Caco-2 (cell line): ENCODE measurements around the gene ZBTB47. TPM values are rescaled to one million over a fixed set of nuclear protein-coding genes. Genes with fewer than 3 reads are reported as not detected.

ENCODE experiments used
- BruUV-seq: library from RNA; stranded (reverse); fragments of 400-500 nt; replicated peaks from 2 replicates; lab custom pipeline; 2021; lab: Mats Ljungman, UMichigan
- CTCF ChIA-PET: fragments of 300-600 bp; sonication (Branson Sonifier 250); formaldehyde crosslinking; loops from one replicate; lab custom pipeline; 2022; ENCODE audit warnings: antibody characterized with exemption; lab: Charles Lee
- POLR2A ChIA-PET: fragments of 300-600 bp; sonication (Branson Sonifier 250); formaldehyde crosslinking; loops from one replicate; lab custom pipeline; 2022; ENCODE audit warnings: antibody characterized with exemption; lab: Charles Lee
- DNase-seq, 2 experiments: peaks; one replicate each; pipeline versions ENCODE4 v3.0.0 to v3.0.0-alpha.2; 2020 to 2022
- H3K27me3 ChIP-seq: replicated peaks from 2 replicates; pipeline ENCODE4 v1.6.0; 2011; ENCODE audit warnings: low read length; ENCODE audit not compliant: control insufficient read depth, insufficient read depth
- H3K36me3 ChIP-seq: 2 replicates; pipeline ENCODE4 v1.5.1; 2011; ENCODE audit warnings: low read length; ENCODE audit not compliant: control insufficient read depth, insufficient read depth
- H3K4me1 ChIP-seq: fragments of 250-450 bp; sonication (Bioruptor Pico); 2 replicates; pipeline ENCODE4 v1.5.1; 2020; ENCODE audit warnings: mild to moderate bottlenecking
- H3K4me3 ChIP-seq: 2 replicates; pipeline ENCODE4 v1.5.1; 2011; ENCODE audit warnings: low read depth, mild to moderate bottlenecking, control low read depth, low read length
- H3K9me3 ChIP-seq: fragments of 250-450 bp; sonication (Bioruptor Pico); 2 replicates; pipeline ENCODE4 v1.5.1; 2020; ENCODE audit warnings: mild to moderate bottlenecking, moderate library complexity
- H3K27ac Mint-ChIP-seq: one replicate; pipeline ENCODE4 v1.8.0; 2022; ENCODE audit warnings: mixed read lengths; ENCODE audit not compliant: unreplicated experiment
- H3K27me3 Mint-ChIP-seq: one replicate; pipeline ENCODE4 v1.8.0; 2022; ENCODE audit warnings: mixed read lengths; ENCODE audit not compliant: insufficient read depth, unreplicated experiment
- H3K36me3 Mint-ChIP-seq: one replicate; pipeline ENCODE4 v1.8.0; 2022; ENCODE audit warnings: mild to moderate bottlenecking, mixed read lengths; ENCODE audit not compliant: insufficient read depth, unreplicated experiment
- H3K4me1 Mint-ChIP-seq: one replicate; pipeline ENCODE4 v1.8.0; 2022; ENCODE audit warnings: low read depth, mixed read lengths; ENCODE audit not compliant: unreplicated experiment
- H3K4me3 Mint-ChIP-seq: one replicate; pipeline ENCODE4 v1.8.0; 2022; ENCODE audit warnings: mild to moderate bottlenecking, moderate library complexity, mixed read lengths; ENCODE audit not compliant: unreplicated experiment
- H3K9me3 Mint-ChIP-seq: one replicate; pipeline ENCODE4 v1.8.0; 2022; ENCODE audit warnings: mixed read lengths; ENCODE audit not compliant: unreplicated experiment
- CTCF ChIP-seq, 2 experiments: fragments of 200-600 bp in 1 of 2; IDR thresholded peaks; 1 replicate in 1 of 2; 2 replicates in 1 of 2; pipeline versions ENCODE4 v1.5.1 to v1.8.0; 2011 to 2022; ENCODE audit warnings: antibody characterized with exemption in 1 of 2, control low read depth in 1 of 2, inconsistent platforms in 1 of 2, low read depth in 1 of 2, low read length in 1 of 2, mild to moderate bottlenecking in 1 of 2, moderate library complexity in 1 of 2; ENCODE audit not compliant: insufficient read depth in 1 of 2, severe bottlenecking in 1 of 2, unreplicated experiment in 1 of 2
- intact Hi-C: fragments of 100-400 bp; cut with micrococcal nuclease; formaldehyde crosslinking; loops from one replicate; pipeline ENCODE4 v1.10.0; 2022; ENCODE audit not compliant: unreplicated experiment
- total RNA-seq: library from RNA; stranded (reverse); gene quantifications from 2 replicates; pipeline ENCODE4 v1.2.3, GENCODE V29; 2022

The ZBTB47 gene
- total RNA-seq, 1 experiment from 2014 or later, result 4.8 TPM

- H3K4me3 ChIP-seq, result no peak overlapping the region
- no peaks in the 10 kb centered on the region for H3K9me3 ChIP-seq
- H3K36me3 ChIP-seq, result no peaks in the 10 kb centered on the region
- no peaks in the 10 kb centered on the region for H3K27me3 ChIP-seq
- intact Hi-C loops, result loop anchor here (2.0 kb wide), 1 partner anchor 41 kb away; no protein-coding TSS in a partner anchor
- CTCF ChIA-PET, result no interaction called here
- BruUV-seq, result no TSS peak
- no peak for DNase-seq
- peaks cover 5% of the 10 kb centered on the region for H3K4me1 Mint-ChIP-seq
- TF ChIP-seq CTCF (IDR thresholded peaks at IDR 0.05; ENCODE audit: insufficient read depth in 1 of 2, low read depth in 1 of 2, low read length in 1 of 2, severe bottlenecking in 1 of 2, unreplicated experiment in 1 of 2), result peak; percentile 27 to 30
- no peak overlapping the region for H3K4me3 Mint-ChIP-seq
- 0 out of 2 replicates have a peak, but pooled peaks cover 4% of the 10 kb centered on the region for H3K4me1 ChIP-seq
- H3K36me3 Mint-ChIP-seq, result peaks cover 53% of the 10 kb centered on the region
- H3K27ac Mint-ChIP-seq, result no peak overlapping the region
- POLR2A ChIA-PET, result interaction anchor here (0.8 to 1.6 kb wide), 2 partner anchors 23 to 32 kb away, joined by 4 to 5 read pairs; partner anchors contain the start of genes SEC22C and SS18L2
- H3K9me3 Mint-ChIP-seq, result no peaks in the 10 kb centered on the region
- no peaks in the 10 kb centered on the region for H3K27me3 Mint-ChIP-seq
Measured at GRCh38 chr3:42613462-42613861, 40.0 kb upstream of the ZBTB47 start.

GRCh38 chr3:42631620-42632019 is 21.9 kb upstream of the ZBTB47 start:
- intact Hi-C loops, result no loop called here
- Mint-ChIP-seq H3K9me3 (no peaks in the 10 kb centered on the region), H3K27ac (no peak overlapping the region), H3K27me3 (no peaks in the 10 kb centered on the region), H3K4me1 (peaks cover 8% of the 10 kb centered on the region), H3K36me3 (peaks cover 43% of the 10 kb centered on the region), H3K4me3 (no peak overlapping the region)
- no peak for DNase-seq
- no peak overlapping the region for H3K4me3 ChIP-seq
- ChIA-PET CTCF (no interaction called here), POLR2A (no interaction called here)
- no peaks in the 10 kb centered on the region for H3K9me3 ChIP-seq
- BruUV-seq, result no TSS peak
- no peaks in the 10 kb centered on the region for H3K4me1 ChIP-seq
- no peaks in the 10 kb centered on the region for H3K27me3 ChIP-seq
- no peaks in the 10 kb centered on the region; the same call in 1 of the 2 replicates for H3K36me3 ChIP-seq
- no peak for TF ChIP-seq CTCF (IDR thresholded peaks at IDR 0.05; ENCODE audit: insufficient read depth in 1 of 2, low read depth in 1 of 2, low read length in 1 of 2, severe bottlenecking in 1 of 2, unreplicated experiment in 1 of 2)

- no peak for TF ChIP-seq CTCF (IDR thresholded peaks at IDR 0.05; ENCODE audit: insufficient read depth in 1 of 2, low read depth in 1 of 2, low read length in 1 of 2, severe bottlenecking in 1 of 2, unreplicated experiment in 1 of 2)
- ChIA-PET CTCF (no interaction called here), POLR2A (no interaction called here)
- intact Hi-C loops, result no loop called here
- no peak for DNase-seq
- Mint-ChIP-seq H3K9me3 (no peaks in the 10 kb centered on the region), H3K4me1 (peaks cover 8% of the 10 kb centered on the region), H3K36me3 (peaks cover 40% of the 10 kb centered on the region), H3K27me3 (no peaks in the 10 kb centered on the region), H3K4me3 (no peak overlapping the region), H3K27ac (no peak overlapping the region)
- no peaks in the 10 kb centered on the region for H3K9me3 ChIP-seq
- H3K36me3 ChIP-seq, result no peaks in the 10 kb centered on the region; the same call in 1 of the 2 replicates
- H3K4me1 ChIP-seq, result no peaks in the 10 kb centered on the region
- no TSS peak for BruUV-seq
- H3K4me3 ChIP-seq, result no peak overlapping the region
- H3K27me3 ChIP-seq, result no peaks in the 10 kb centered on the region
Measured at GRCh38 chr3:42632146-42632545, 21.4 kb upstream of the ZBTB47 start.
